HepG2 (cell line): ENCODE measurements around the gene SNURF. TPM values are rescaled to one million over a fixed set of nuclear protein-coding genes. Genes with fewer than 3 reads are reported as not detected.

Experiments used
- ATAC-seq: fragments of 200-7000 bp; cut with Tn5 transposase; 3 replicates; pipeline ENCODE4 v1.9.1; 2020; ENCODE audit warnings: mild to moderate bottlenecking, moderate library complexity
- BruUV-seq: library from RNA; stranded (reverse); fragments of 400-500 nt; replicated peaks from 2 replicates; lab custom pipeline; 2021; lab: Mats Ljungman, UMichigan
- CTCF ChIA-PET: fragments of 300-600 bp; formaldehyde crosslinking; extraction: SDS; loops from one replicate; lab custom pipeline; 2021; ENCODE audit warnings: low total read pairs, inconsistent platforms, low intra/inter-chr PET ratio; lab: Yijun Ruan, JAX
- POLR2A ChIA-PET: fragments of 350-600 bp; sonication (Branson Sonifier 250); formaldehyde crosslinking; loops from one replicate; lab custom pipeline; 2020; ENCODE audit warnings: antibody characterized with exemption, inconsistent platforms; lab: Yijun Ruan, JAX
- DNase-seq: peaks from one replicate; pipeline ENCODE4 v3.0.0-alpha.2; 2015; ENCODE audit warnings: low spot score
- FAIRE-seq: peaks from 3 replicates; lab custom pipeline; 2011; peaks lifted over from hg19 to GRCh38; lab: Jason Lieb, UNC
- H2AFZ ChIP-seq: one replicate; pipeline ENCODE4 v1.6.1; 2011; ENCODE audit warnings: low read length, inconsistent platforms
- H3K27ac ChIP-seq: fragments of 300-600 bp; 3 replicates; pipeline ENCODE4 v1.8.0; 2011; ENCODE audit warnings: mixed run types, mild to moderate bottlenecking, mixed read lengths, low read length, inconsistent platforms; ENCODE audit not compliant: insufficient read depth; ENCODE audit errors: extremely low read length
- H3K27me3 ChIP-seq, 2 experiments: fragments of 200-600 bp in 1 of 2; 2 replicates in 1 of 2; 3 replicates in 1 of 2; pipeline versions ENCODE4 v1.6.0 to v1.8.0; 2011; ENCODE audit warnings: low read length in 2 of 2, mild to moderate bottlenecking in 2 of 2, moderate library complexity in 2 of 2, inconsistent platforms in 1 of 2; ENCODE audit not compliant: insufficient read depth in 2 of 2, control insufficient read depth in 1 of 2
- H3K36me3 ChIP-seq, 2 experiments: fragments of 200-600 bp in 1 of 2; replicated peaks in 1 of 2; 2 replicates in 1 of 2; 3 replicates in 1 of 2; pipeline versions ENCODE4 v1.5.1 to v1.8.0; 2011; ENCODE audit warnings: low read length in 2 of 2, inconsistent platforms in 1 of 2; ENCODE audit not compliant: insufficient read depth in 2 of 2, control insufficient read depth in 1 of 2
- H3K4me1 ChIP-seq: 2 replicates; pipeline ENCODE4 v1.5.1; 2012; ENCODE audit warnings: low read length, inconsistent platforms; ENCODE audit not compliant: insufficient read depth
- H3K4me2 ChIP-seq: 2 replicates; pipeline ENCODE4 v1.6.0; 2011; ENCODE audit warnings: low read depth, low read length, inconsistent platforms
- H3K4me3 ChIP-seq, 3 experiments: fragments of 200-600 bp in 1 of 3; sonication (generic), shearing (Covaris generic) in 1 of 3; replicated peaks in 1 of 3; 2 replicates each; pipeline ENCODE4 v1.5.1; 2011 to 2016; ENCODE audit warnings: low read length in 3 of 3, inconsistent platforms in 2 of 3, low read depth in 2 of 3, mild to moderate bottlenecking in 2 of 3, control low read depth in 1 of 3, mixed read lengths in 1 of 3; ENCODE audit not compliant: insufficient read depth in 1 of 3
- H3K79me2 ChIP-seq: one replicate; pipeline ENCODE4 v1.6.1; 2011; ENCODE audit warnings: low read length, inconsistent platforms; ENCODE audit not compliant: insufficient read depth
- H3K9ac ChIP-seq: 2 replicates; pipeline ENCODE4 v1.6.0; 2011; ENCODE audit warnings: mild to moderate bottlenecking, low read depth, low read length, inconsistent platforms; ENCODE audit not compliant: insufficient read depth
- H3K9me3 ChIP-seq: 2 replicates; pipeline ENCODE4 v1.5.1; 2012; ENCODE audit warnings: mild to moderate bottlenecking, low read length
- H4K20me1 ChIP-seq: 2 replicates; pipeline ENCODE4 v1.6.0; 2011; ENCODE audit warnings: inconsistent platforms, mild to moderate bottlenecking, low read length, moderate library complexity; ENCODE audit not compliant: insufficient read depth
- ATRX ChIP-seq: sonication (generic); formaldehyde crosslinking; IDR thresholded peaks from 2 replicates; pipeline ENCODE4 v1.4.0; 2020; ENCODE audit warnings: missing genetic modification reagents, borderline replicate concordance
- BORCS8-MEF2B ChIP-seq: sonication (generic); formaldehyde crosslinking; IDR thresholded peaks from 2 replicates; pipeline ENCODE4 v1.8.0; 2022; ENCODE audit warnings: mild to moderate bottlenecking, missing genetic modification reagents
- HMGA1 ChIP-seq: sonication (generic); formaldehyde crosslinking; conservative IDR thresholded peaks from 2 replicates; pipeline ENCODE4 v1.4.0; 2020; ENCODE audit warnings: missing genetic modification reagents
- KLF13 ChIP-seq: sonication (generic); formaldehyde crosslinking; IDR thresholded peaks from 2 replicates; pipeline ENCODE4 v1.4.0; 2020; ENCODE audit warnings: mild to moderate bottlenecking, missing genetic modification reagents
- MAFK ChIP-seq, 2 experiments: IDR thresholded peaks in 1 of 2; conservative IDR thresholded peaks in 1 of 2; 2 replicates each; pipeline ENCODE4 v1.6.1; 2011; ENCODE audit warnings: improper control_type of control experiment in 2 of 2, low read length in 2 of 2
- MIXL1 ChIP-seq: IDR thresholded peaks from 2 replicates; pipeline ENCODE4 v1.6.1; 2016
- NONO ChIP-seq, 2 experiments: fragments of 450-650 bp in 1 of 2; sonication (generic) in 1 of 2; formaldehyde crosslinking in 1 of 2; IDR thresholded peaks in 1 of 2; conservative IDR thresholded peaks in 1 of 2; 2 replicates each; pipeline versions ENCODE4 v1.6.1 to v1.8.0; 2017 to 2022; ENCODE audit warnings: mild to moderate bottlenecking in 1 of 2, missing genetic modification reagents in 1 of 2, moderate library complexity in 1 of 2
- NR2C2 ChIP-seq: sonication (generic); formaldehyde crosslinking; IDR thresholded peaks from 2 replicates; pipeline ENCODE4 v1.4.0; 2020; ENCODE audit warnings: missing genetic modification reagents, mild to moderate bottlenecking, moderate library complexity, borderline replicate concordance
- PPARG ChIP-seq: conservative IDR thresholded peaks from 2 replicates; pipeline ENCODE4 v1.6.1; 2016; ENCODE audit warnings: missing biosample characterization, missing genetic modification reagents
- SIN3B ChIP-seq: fragments of 150-350 bp; IDR thresholded peaks from 2 replicates; pipeline ENCODE4 v1.6.1; 2014; ENCODE audit warnings: low read length
- SP140L ChIP-seq: sonication (generic); formaldehyde crosslinking; IDR thresholded peaks from 2 replicates; pipeline ENCODE4 v1.4.0; 2020; ENCODE audit warnings: missing genetic modification reagents, borderline replicate concordance
- SRSF1 ChIP-seq: fragments of 200-400 bp; formaldehyde crosslinking; optimal IDR thresholded peaks from 2 replicates; pipeline ENCODE3; 2017; ENCODE audit warnings: mild to moderate bottlenecking, low read depth, low read length, moderate library complexity
- ZNF121 ChIP-seq: sonication (generic); formaldehyde crosslinking; IDR thresholded peaks from 2 replicates; pipeline ENCODE4 v1.5.0; 2020; ENCODE audit warnings: mild to moderate bottlenecking, missing genetic modification reagents
- ZNF232 ChIP-seq: sonication (generic); formaldehyde crosslinking; IDR thresholded peaks from 2 replicates; pipeline ENCODE4 v1.4.0; 2020; ENCODE audit warnings: missing genetic modification reagents, borderline replicate concordance
- ZNF879 ChIP-seq: sonication (generic); formaldehyde crosslinking; IDR thresholded peaks from 2 replicates; pipeline ENCODE4 v1.8.1; 2023; ENCODE audit warnings: missing genetic modification reagents
- WGBS: methylation state at CpG from one replicate; pipeline ENCODE4 v1.1.6; 2017; ENCODE audit warnings: low lambda C conversion rate; 5-methylcytosine and 5-hydroxymethylcytosine counted together
- in situ Hi-C: cut with HindIII; loops from 2 replicates; pipeline ENCODE4 v1.10.0; 2017; ENCODE audit warnings: low pct_unique_long_range_greater_than_20kb; ENCODE audit not compliant: extremely low pct_ligation_motif_present
- intact Hi-C: fragments of 100-400 bp; cut with micrococcal nuclease; formaldehyde crosslinking; loops from one replicate; pipeline ENCODE4 v1.10.0; 2022; ENCODE audit not compliant: unreplicated experiment
- polyA plus RNA-seq, 8 experiments: library from polyadenylated mRNA; depleted of rRNA in 3 of 8; stranded (reverse) in 7 of 8; unstranded in 1 of 8; fragments of >200 nt; fragmentation: Illumina TruSeq in 4 of 8; extraction: Trizol in 4 of 8; gene quantifications; 2 replicates each; pipeline versions ENCODE4 v1.2.1 to v1.2.3, GENCODE V29; 2011 to 2016; ENCODE audit warnings: low read depth in 4 of 8, missing spikeins in 1 of 8, mixed read lengths in 1 of 8; ENCODE audit not compliant: insufficient read depth in 1 of 8
- total RNA-seq, 5 experiments: library from RNA; depleted of rRNA; stranded (reverse); fragments of >200 nt; fragmentation: Illumina TruSeq; extraction: Trizol; gene quantifications; 2 replicates each; pipeline ENCODE4 v1.2.3, GENCODE V29; 2016; ENCODE audit warnings: low read depth in 1 of 5
- TF ChIP-seq, protein P1 (sequence below): sonication (generic); formaldehyde crosslinking; IDR thresholded peaks from 2 replicates; pipeline ENCODE4 v1.5.1; 2020; ENCODE audit warnings: missing genetic modification reagents, mild to moderate bottlenecking, borderline replicate concordance
- TF ChIP-seq, protein P2 (sequence below): sonication (generic); formaldehyde crosslinking; IDR thresholded peaks from 2 replicates; pipeline ENCODE4 v1.5.1; 2020; ENCODE audit warnings: missing genetic modification reagents, mild to moderate bottlenecking, borderline replicate concordance

SNURF gene
- total and polyA plus RNA-seq, 2 of the 13 experiments (the other 11 are each of a cell fraction or from before 2014, with no cell fraction given): 2.1 to 7.6 TPM

DNA sequence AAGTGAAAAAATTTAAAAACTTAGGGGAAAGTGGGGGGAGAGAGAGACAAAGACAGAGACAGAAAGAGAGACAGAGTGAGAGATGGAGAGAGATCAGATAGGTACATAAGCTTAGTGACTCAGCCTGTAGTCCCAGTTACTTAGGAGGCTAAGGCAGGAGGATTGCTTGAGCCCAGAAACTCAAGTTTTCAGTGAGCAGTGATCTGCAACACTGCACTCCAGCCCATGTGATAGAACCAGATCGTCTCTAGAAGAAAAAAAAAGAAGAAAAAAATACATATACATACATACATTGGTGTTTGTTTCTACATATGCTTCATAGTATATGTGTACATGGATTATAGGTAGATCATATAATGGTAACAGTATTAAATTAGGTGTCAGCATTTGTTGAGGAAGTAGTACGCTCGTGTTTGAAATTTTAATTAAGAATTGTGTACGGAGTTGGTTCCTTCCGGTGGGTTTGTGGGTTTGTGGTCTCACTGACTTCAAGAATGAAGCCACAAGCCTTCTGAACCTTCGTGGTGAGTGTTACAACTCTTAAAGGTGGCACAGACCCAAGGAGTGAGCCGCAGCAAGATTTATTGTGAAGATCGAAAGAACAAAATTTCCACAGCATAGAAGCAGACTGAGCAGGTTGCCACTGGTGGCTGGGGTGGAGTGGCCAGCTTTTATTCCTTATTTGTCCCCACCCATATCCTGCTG, 38.3 kb upstream of the SNURF start:
- DNase-seq: no peak
- ATAC-seq: no peak
- in situ Hi-C loops: no loop called here
- H3K9me3 ChIP-seq: peaks cover 25% of the 10 kb centered on the region
- H3K4me2 ChIP-seq: no peak overlapping the region
- CTCF ChIA-PET: no interaction called here
- TF ChIP-seq MAFK (conservative IDR thresholded peaks at IDR 0.05 in 1 of 2, IDR thresholded peaks at IDR 0.05 in 1 of 2; ENCODE audit: low read length in 2 of 2) (peak in 1 of 2 experiments; percentile 25; a peak in 1 of 4 replicates), HMGA1 (no peak)
- TF ChIP-seq, all 625 proteins: peak for 1
- H3K36me3 ChIP-seq: no peaks in the 10 kb centered on the region
- intact Hi-C loops: no loop called here
- no peaks in the 10 kb centered on the region for H3K79me2 ChIP-seq
- FAIRE-seq: no peak
- H2AFZ ChIP-seq: no peak overlapping the region
- no peaks in the 10 kb centered on the region for H3K27me3 ChIP-seq
- no peak overlapping the region for H3K27ac ChIP-seq
- peaks cover 34% of the 10 kb centered on the region for H3K4me1 ChIP-seq
- WGBS: 44% methylated on average over 8 of the region's 8 CpGs
- POLR2A ChIA-PET: no interaction called here
- no peak overlapping the region for H3K4me3 ChIP-seq
- H4K20me1 ChIP-seq: no peaks in the 10 kb centered on the region
- no TSS peak for BruUV-seq
- no peak overlapping the region for H3K9ac ChIP-seq

DNA sequence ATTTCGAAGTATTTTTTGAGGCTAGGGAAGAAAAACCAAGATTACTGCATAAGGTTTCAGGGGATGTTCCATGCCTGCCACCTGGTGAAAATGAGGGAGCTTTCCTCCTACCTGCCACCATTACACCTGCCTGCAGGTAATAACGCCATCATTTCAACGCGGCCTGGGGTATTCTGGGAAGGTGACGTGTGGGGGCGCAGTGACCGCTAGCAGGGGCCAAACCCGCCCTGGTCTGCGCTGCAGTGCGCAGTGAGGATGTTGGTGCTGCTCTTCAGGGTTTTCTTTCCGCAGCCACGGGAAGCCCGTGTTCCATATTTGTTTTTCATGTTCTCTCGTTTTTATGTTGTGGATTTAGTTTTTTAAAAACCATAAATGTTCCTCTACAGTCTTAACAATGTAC, 37.4 kb upstream of the SNURF start:
- CTCF ChIA-PET: no interaction called here
- Histone ChIP-seq H3K9ac (no peak overlapping the region), H3K4me1 (peaks cover 36% of the 10 kb centered on the region), H3K4me3 (no peak overlapping the region), H3K27ac (no peak overlapping the region), H3K36me3 (no peaks in the 10 kb centered on the region), H2AFZ (no peak overlapping the region), H3K79me2 (no peaks in the 10 kb centered on the region), H3K27me3 (no peaks in the 10 kb centered on the region), H3K9me3 (peaks cover 22% of the 10 kb centered on the region), H3K4me2 (no peak overlapping the region), H4K20me1 (no peaks in the 10 kb centered on the region)
- BruUV-seq: no TSS peak
- no peak for DNase-seq
- in situ Hi-C loops (no loop called here), intact Hi-C loops (no loop called here)
- no peak for ATAC-seq
- POLR2A ChIA-PET: no interaction called here
- WGBS: 53% methylated on average over 14 of the region's 14 CpGs
- FAIRE-seq: no peak
- TF ChIP-seq MIXL1 (CRISPR knock-in tag) (no peak), ZNF879 (CRISPR knock-in tag) (no peak), SRSF1 (no peak), ZNF232 (CRISPR knock-in tag) (no peak), KLF13 (CRISPR knock-in tag) (no peak), NONO (IDR thresholded peaks at IDR 0.05) (no peak), NONO (CRISPR knock-in tag; conservative IDR thresholded peaks at IDR 0.05) (no peak), SIN3B (no peak), ATRX (no peak), PPARG (CRISPR knock-in tag) (no peak), NR2C2 (CRISPR knock-in tag) (no peak), ZNF121 (CRISPR knock-in tag) (no peak), SP140L (CRISPR knock-in tag) (no peak), BORCS8-MEF2B (CRISPR knock-in tag) (no peak)
- TF ChIP-seq, protein P1, sequence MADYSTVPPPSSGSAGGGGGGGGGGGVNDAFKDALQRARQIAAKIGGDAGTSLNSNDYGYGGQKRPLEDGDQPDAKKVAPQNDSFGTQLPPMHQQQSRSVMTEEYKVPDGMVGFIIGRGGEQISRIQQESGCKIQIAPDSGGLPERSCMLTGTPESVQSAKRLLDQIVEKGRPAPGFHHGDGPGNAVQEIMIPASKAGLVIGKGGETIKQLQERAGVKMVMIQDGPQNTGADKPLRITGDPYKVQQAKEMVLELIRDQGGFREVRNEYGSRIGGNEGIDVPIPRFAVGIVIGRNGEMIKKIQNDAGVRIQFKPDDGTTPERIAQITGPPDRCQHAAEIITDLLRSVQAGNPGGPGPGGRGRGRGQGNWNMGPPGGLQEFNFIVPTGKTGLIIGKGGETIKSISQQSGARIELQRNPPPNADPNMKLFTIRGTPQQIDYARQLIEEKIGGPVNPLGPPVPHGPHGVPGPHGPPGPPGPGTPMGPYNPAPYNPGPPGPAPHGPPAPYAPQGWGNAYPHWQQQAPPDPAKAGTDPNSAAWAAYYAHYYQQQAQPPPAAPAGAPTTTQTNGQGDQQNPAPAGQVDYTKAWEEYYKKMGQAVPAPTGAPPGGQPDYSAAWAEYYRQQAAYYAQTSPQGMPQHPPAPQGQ: no peak
- TF ChIP-seq, protein P2, sequence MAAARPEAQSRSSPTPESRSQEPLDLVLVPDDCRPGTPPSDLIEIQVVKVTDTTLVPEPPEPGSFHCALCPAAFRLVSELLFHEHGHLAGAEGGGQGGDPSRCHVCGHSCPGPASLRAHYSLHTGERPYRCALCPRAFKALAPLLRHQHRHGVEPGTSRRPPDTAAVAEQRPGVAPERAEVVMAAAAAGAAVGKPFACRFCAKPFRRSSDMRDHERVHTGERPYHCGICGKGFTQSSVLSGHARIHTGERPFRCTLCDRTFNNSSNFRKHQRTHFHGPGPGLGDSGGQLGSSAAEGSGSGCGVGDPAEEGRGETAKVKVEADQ (CRISPR knock-in tag): no peak
